Measurements from ENCODE around the gene ALDH1A3.

Gene ALDH1A3

DNA sequence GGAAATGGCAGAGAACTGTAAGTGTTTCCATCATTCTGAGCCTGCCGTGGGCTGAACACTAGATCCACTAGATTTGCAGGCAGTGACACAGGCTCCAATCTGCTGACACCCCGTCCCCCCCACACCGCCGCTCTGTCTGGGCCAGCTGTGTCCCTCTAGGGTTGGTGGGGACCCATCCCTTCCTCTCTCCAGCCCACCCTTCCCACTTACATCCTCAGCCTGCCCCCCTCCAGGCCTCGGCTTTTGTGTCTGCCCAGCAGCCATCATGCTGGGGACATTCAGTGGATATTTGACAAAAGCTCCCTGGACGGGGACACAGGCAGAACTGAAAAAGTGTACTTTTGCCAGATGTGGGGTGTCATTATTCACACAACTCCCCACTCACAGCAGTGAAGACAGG is 28.8 kb downstream of the ALDH1A3 start:
- no peak for TF ChIP-seq Cebpa-rat (IDR thresholded peaks at IDR 0.05)
- Histone ChIP-seq H3K4me2 (no peak overlapping the region), H3K27me3 (no peaks in the 10 kb centered on the region), H3K36me3 (no peaks in the 10 kb centered on the region), H4K20me1 (no peaks in the 10 kb centered on the region), H3K4me3 (no peak overlapping the region), H3K9ac (no peak overlapping the region), H3K9me3 (no peaks in the 10 kb centered on the region), H3K4me1 (no peaks in the 10 kb centered on the region), H3K27ac (no peak overlapping the region)

- Histone ChIP-seq H3K9me3 (no peaks in the 10 kb centered on the region), H3K4me3 (no peak overlapping the region), H4K20me1 (no peaks in the 10 kb centered on the region), H3K4me1 (no peaks in the 10 kb centered on the region), H3K27ac (no peak overlapping the region), H3K9ac (no peak overlapping the region), H3K36me3 (no peaks in the 10 kb centered on the region), H3K27me3 (0 out of 2 replicates have a peak, but pooled peaks cover under 1% of the 10 kb centered on the region), H3K4me2 (no peak overlapping the region)
- no peak for TF ChIP-seq Cebpa-rat (IDR thresholded peaks at IDR 0.05)
Observed at GRCh38 chr15:100909565-100909964, 29.9 kb downstream of the ALDH1A3 start.

DNA sequence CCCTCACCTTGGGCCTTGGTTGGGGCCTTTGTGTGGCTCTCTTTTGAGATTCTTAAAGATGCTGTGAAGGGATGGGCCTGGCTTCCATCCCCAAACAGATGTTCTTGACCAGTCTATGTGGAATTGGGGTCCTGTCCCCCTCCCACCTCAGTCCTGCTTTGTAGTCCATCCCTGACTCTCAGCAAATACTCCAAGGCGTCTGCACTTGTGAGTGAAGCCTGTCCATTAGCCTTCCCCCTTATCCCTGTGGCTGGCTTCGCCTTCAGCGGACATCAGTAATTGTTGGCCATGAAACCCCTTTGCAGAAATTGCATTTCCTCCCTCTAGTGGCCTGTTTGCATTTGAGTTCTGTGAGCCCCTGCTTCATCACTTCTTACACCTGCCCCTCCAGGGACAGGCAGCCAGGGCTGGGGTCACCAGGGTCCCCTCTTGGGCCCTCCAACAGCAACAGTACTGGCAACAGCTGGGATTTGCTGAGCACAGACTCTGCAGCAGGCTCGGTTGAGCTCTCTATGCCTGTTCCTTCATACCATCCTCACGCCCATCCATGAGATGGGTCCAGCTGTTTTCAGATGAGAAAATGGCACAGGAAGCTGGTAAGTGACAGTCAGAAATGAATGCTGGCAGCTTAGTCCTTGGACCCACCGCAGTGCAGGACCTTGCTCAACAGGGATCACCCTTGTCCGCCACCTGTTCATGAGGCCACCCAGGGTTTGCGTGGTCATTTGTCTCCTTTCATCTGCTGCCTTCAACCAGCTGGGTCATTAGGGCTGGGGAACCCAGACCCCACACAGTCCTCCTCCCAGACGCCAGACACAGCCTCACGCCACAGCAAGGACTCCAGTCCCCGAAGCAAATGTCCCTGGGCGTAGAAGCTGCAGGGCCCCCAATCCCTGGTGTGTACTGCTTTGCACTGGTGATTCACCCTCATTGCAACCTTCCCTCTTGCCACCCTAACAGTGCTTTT is 30.6 kb downstream of the ALDH1A3 start:
- 0 out of 2 replicates have a peak, but pooled peaks cover 5% of the 10 kb centered on the region for H3K27me3 ChIP-seq
- H3K36me3 ChIP-seq: no peaks in the 10 kb centered on the region
- H3K4me3 ChIP-seq: no peak overlapping the region
- no peaks in the 10 kb centered on the region for H4K20me1 ChIP-seq
- TF ChIP-seq Cebpa-rat (IDR thresholded peaks at IDR 0.05): no peak
- H3K27ac ChIP-seq: no peak overlapping the region
- H3K9ac ChIP-seq: no peak overlapping the region
- H3K4me1 ChIP-seq: no peaks in the 10 kb centered on the region
- no peaks in the 10 kb centered on the region for H3K9me3 ChIP-seq
- no peak overlapping the region for H3K4me2 ChIP-seq

DNA sequence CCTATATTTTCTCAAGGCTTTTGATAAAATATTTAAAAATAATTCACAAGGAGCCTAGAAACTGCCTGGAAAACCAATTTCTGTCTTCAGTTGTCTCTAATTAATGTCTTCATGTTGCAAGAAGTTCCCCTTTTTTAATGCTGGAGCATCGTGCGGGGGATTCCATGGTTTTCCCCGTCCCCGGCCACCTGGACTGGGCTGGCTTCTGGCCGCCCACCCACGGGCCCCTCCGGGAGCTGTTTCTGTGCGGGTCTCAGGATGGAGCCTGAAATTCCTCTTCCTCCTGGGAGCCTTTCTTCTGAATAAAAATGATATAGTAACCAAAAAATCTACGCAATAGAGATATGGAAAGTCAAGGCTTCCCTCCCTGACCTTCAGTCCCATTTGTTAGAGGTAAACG is 31.5 kb downstream of the ALDH1A3 start:
- Histone ChIP-seq H4K20me1 (no peaks in the 10 kb centered on the region), H3K4me2 (no peak overlapping the region), H3K4me1 (no peaks in the 10 kb centered on the region), H3K27ac (no peak overlapping the region), H3K4me3 (no peak overlapping the region), H3K9ac (no peak overlapping the region), H3K27me3 (0 out of 2 replicates have a peak, but pooled peaks cover 5% of the 10 kb centered on the region), H3K36me3 (no peaks in the 10 kb centered on the region), H3K9me3 (no peaks in the 10 kb centered on the region)
- TF ChIP-seq Cebpa-rat (IDR thresholded peaks at IDR 0.05): no peak

GRCh38 chr15:100913961-100914360 is 34.3 kb downstream of the ALDH1A3 start:
- peaks cover 31% of the 10 kb centered on the region for H3K27me3 ChIP-seq
- no peak overlapping the region for H3K4me3 ChIP-seq
- TF ChIP-seq Cebpa-rat (IDR thresholded peaks at IDR 0.05): no peak
- no peaks in the 10 kb centered on the region for H3K9me3 ChIP-seq
- H3K27ac ChIP-seq: no peak overlapping the region
- peaks cover 9% of the 10 kb centered on the region; the same call in 1 of the 2 replicates for H3K4me1 ChIP-seq
- no peaks in the 10 kb centered on the region for H3K36me3 ChIP-seq
- no peak overlapping the region for H3K4me2 ChIP-seq
- H3K9ac ChIP-seq: no peak overlapping the region
- peaks cover 5% of the 10 kb centered on the region; the same call in 1 of the 2 replicates for H4K20me1 ChIP-seq

DNA sequence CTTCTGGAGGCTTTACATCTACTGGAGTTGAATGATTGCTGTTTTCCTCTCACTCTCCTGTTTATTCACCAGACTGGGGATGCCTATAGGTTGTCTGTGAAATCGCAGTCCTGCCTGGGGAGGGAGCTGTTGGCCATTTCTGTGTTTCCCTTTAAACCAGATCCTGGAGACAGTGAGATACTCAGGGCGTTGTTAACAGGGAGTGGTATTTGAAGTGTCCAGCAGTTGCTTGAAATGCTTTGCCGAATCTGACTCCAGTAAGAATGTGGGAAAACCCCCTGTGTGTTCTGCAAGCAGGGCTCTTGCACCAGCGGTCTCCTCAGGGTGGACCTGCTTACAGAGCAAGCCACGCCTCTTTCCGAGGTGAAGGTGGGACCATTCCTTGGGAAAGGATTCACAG is 35.2 kb downstream of the ALDH1A3 start:
- H3K4me1 ChIP-seq: peaks cover 14% of the 10 kb centered on the region
- no peaks in the 10 kb centered on the region for H3K36me3 ChIP-seq
- H4K20me1 ChIP-seq: peaks cover 9% of the 10 kb centered on the region; the same call in 1 of the 2 replicates
- H3K9ac ChIP-seq: no peak overlapping the region
- H3K4me3 ChIP-seq: no peak overlapping the region
- H3K27ac ChIP-seq: no peak overlapping the region
- peaks cover 40% of the 10 kb centered on the region for H3K27me3 ChIP-seq
- no peak for TF ChIP-seq Cebpa-rat (IDR thresholded peaks at IDR 0.05)
- H3K4me2 ChIP-seq: no peak overlapping the region
- no peaks in the 10 kb centered on the region for H3K9me3 ChIP-seq

DNA sequence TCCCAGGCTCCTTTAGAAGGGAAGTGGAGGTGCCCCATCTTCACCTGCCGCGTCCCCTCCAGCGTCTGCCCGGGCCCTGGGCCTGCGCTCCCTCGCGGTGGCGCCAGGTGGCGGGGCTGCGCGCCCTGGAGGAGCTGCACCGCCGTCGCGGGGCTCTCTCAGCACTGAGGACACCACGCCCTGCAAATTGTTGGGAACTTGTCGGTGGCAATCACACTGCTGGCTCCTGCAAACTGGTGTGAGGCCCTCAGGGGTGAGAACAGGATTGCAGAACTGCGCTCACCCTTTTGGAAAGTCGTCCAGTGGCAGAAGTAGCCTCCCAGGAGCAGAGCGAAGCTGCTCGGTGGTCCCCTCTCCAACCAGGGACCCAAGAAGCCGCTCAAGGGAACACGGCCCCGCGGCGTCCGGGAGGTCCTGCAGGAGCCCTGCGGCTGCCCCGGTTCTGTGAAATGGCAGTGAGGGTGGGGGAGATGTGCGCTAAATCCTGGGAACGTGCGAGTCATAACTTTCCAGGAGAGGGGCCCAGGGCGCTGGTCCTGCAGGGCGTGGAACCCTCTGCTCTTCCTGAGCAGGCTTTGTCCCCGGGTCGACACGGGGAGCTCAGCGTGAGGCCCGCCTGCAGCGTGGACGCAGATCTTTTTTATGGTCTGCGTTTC is 38.5 kb downstream of the ALDH1A3 start:
- H3K9ac ChIP-seq: no peak overlapping the region
- peaks cover 31% of the 10 kb centered on the region for H3K4me1 ChIP-seq

DNA sequence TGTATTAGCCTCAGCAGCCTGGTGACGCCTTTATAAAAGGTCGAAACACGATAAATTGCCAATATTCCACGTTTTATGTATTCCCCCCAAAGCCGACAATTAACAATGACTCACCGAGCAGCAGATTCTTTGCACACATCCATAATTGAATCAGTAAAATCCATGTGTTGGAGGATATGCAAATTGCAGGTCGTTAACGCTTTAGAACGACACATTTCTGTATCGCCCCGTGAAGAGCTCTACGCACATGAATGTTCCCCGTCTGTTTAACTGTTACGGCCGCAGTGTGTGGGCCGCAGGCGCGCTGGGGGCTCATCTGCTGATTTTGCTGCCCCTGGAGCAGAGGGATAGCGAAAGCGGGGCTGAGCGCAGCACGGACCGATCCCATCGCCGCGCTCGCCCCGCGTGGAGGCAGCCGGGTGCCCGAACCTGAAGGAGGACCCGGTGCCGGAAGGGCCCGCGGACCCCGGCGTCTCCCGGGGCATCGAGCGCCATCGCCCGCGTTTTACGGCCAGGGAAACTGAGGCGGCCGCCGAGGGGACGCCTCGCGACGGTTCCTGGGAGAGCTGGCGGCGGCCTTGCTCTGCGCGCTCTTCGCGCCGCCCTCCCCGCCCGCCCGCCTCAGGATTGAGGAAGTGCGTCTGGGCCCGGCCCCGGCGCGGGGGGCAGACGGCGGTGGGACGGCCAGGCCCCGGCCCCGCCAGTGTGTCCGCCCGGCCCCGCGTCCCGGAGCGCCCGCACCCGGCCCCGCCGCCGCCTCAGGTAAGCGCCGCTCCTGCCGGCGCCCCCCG is 39.3 kb downstream of the ALDH1A3 start, which contains the start of gene LRRK1:
Gene LRRK1, plus strand, starts transcription at position 668 of the 791 bp plus-strand sequence. CDS start 5,276 bp downstream, outside the sequence.
- Histone ChIP-seq H3K27ac (peak within 1 kb of the TSS; percentile 65), H3K36me3 (no peaks in the 10 kb centered on the region), H3K4me2 (peak within 1 kb of the TSS; percentile 86), H3K9me3 (no peaks in the 10 kb centered on the region), H3K4me3 (peak within 1 kb of the TSS; percentile 75), H3K9ac (peak within 1 kb of the TSS; percentile 71), H3K27me3 (peaks cover 78% of the 10 kb centered on the region), H4K20me1 (peaks cover 22% of the 10 kb centered on the region; the same call in 1 of the 2 replicates), H3K4me1 (peaks cover 37% of the 10 kb centered on the region)
- no peak for TF ChIP-seq Cebpa-rat (IDR thresholded peaks at IDR 0.05)

More for the DNA sequence above, 38.5 kb downstream of the ALDH1A3 start:
- no peaks in the 10 kb centered on the region for H3K9me3 ChIP-seq
- peaks cover 22% of the 10 kb centered on the region; the same call in 1 of the 2 replicates for H4K20me1 ChIP-seq
- peak overlapping the region; percentile 75 for H3K4me3 ChIP-seq
- no peak overlapping the region for H3K27ac ChIP-seq
- peaks cover 73% of the 10 kb centered on the region for H3K27me3 ChIP-seq
- TF ChIP-seq Cebpa-rat (IDR thresholded peaks at IDR 0.05): no peak
- H3K4me2 ChIP-seq: peak overlapping the region; percentile 86
- H3K36me3 ChIP-seq: no peaks in the 10 kb centered on the region
